Uterus (tissue), 2 donors: Measurements from ENCODE around the gene NDNF.

Experiments used
- POLR2A ChIP-seq, 2 donors: fragments of 450-650 bp; IDR thresholded peaks; one replicate each; pipeline ENCODE4 v1.6.1; 2016; ENCODE audit warnings: antibody characterized with exemption in 2 of 2, mild to moderate bottlenecking in 1 of 2, moderate library complexity in 1 of 2
- TF ChIP-seq, protein P1 (sequence below), 4 experiments: fragments of 200-600 bp in 2 of 4; fragments of 450-650 bp in 2 of 4; sonication (generic) in 2 of 4; IDR thresholded peaks; one replicate each; pipeline ENCODE4 v1.5.1; 2016 to 2019; ENCODE audit warnings: antibody characterized with exemption in 4 of 4, mild to moderate bottlenecking in 2 of 4, moderate library complexity in 1 of 4

DNA sequence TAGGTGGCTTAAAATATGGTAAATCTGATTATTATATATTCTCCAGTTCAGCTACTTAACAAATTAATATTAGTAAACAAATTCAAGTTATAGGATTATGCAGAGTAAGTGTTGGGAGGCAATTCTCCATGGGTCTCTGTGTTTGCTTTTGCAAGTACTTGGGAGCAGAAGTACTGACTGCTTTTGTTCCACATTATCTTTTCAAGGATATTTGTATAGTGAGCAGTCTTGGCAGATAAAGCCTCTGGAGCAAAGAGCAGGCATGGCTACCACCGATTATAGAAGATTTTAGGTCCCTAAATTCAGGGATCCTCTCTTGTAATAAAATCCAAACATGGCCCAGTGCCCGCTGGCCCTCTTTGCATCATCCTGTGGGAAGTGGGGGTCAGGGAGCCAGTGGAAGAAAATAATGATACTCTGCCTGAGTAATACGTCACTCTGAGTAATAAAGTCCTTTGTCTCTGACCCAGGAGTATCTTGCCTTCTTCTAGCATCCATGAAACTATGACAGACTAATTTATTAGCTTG is 23.2 kb downstream of the NDNF start:
- TF ChIP-seq, protein P1, sequence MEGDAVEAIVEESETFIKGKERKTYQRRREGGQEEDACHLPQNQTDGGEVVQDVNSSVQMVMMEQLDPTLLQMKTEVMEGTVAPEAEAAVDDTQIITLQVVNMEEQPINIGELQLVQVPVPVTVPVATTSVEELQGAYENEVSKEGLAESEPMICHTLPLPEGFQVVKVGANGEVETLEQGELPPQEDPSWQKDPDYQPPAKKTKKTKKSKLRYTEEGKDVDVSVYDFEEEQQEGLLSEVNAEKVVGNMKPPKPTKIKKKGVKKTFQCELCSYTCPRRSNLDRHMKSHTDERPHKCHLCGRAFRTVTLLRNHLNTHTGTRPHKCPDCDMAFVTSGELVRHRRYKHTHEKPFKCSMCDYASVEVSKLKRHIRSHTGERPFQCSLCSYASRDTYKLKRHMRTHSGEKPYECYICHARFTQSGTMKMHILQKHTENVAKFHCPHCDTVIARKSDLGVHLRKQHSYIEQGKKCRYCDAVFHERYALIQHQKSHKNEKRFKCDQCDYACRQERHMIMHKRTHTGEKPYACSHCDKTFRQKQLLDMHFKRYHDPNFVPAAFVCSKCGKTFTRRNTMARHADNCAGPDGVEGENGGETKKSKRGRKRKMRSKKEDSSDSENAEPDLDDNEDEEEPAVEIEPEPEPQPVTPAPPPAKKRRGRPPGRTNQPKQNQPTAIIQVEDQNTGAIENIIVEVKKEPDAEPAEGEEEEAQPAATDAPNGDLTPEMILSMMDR (IDR thresholded peaks at IDR 0.05): no peak
- no peak for TF ChIP-seq POLR2A (IDR thresholded peaks at IDR 0.05)
